MM.1S (cell line): ENCODE data around the gene HAND2.

ENCODE experiments used
- CTCF ChIP-seq: fragments of 300-600 bp; sonication (generic); IDR thresholded peaks from 2 replicates; pipeline ENCODE4 v1.5.1; 2016; ENCODE audit warnings: antibody characterized with exemption, low read length, mixed read lengths
- EZH2 ChIP-seq: fragments of 300-600 bp; sonication (generic); optimal IDR thresholded peaks from 2 replicates; pipeline ENCODE3; 2017; ENCODE audit warnings: low read depth, mild to moderate bottlenecking, antibody characterized with exemption, low read length, mixed read lengths
- EZH2phosphoT487 ChIP-seq: fragments of 300-600 bp; sonication (generic); IDR thresholded peaks from 2 replicates; pipeline ENCODE4 v1.6.1; 2018; ENCODE audit warnings: antibody characterized with exemption, low read length

- no peak for TF ChIP-seq EZH2
- no peak for TF ChIP-seq CTCF
- no peak for TF ChIP-seq EZH2phosphoT487
Observed at GRCh38 chr4:173526724-173527102, 3.3 kb downstream of the HAND2 start.
